Kidney (tissue), 14 donors: ENCODE measurements around the gene WNT7B. TPM values are rescaled to one million over a fixed set of nuclear protein-coding genes. Genes with fewer than 3 reads are reported as not detected.

ENCODE experiments used
- DNase-seq, 5 donors: peaks; one replicate each; pipeline ENCODE4 v3.0.0-alpha.2; 2013 to 2020
- FAIRE-seq: peaks from 2 replicates; lab custom pipeline; 2012; peaks lifted over from hg19 to GRCh38; lab: Jason Lieb, UNC
- H3K27ac ChIP-seq, 2 donors: one replicate each; pipeline ENCODE4 v1.7.0; 2013; ENCODE audit warnings: low read depth in 2 of 2, low read length in 2 of 2, inconsistent platforms in 1 of 2
- H3K27me3 ChIP-seq: one replicate; pipeline ENCODE4 v1.7.1; 2013; ENCODE audit warnings: low read length, inconsistent platforms; ENCODE audit not compliant: control insufficient read depth, insufficient read depth
- H3K36me3 ChIP-seq, 3 donors: one replicate each; pipeline versions ENCODE4 v1.7.0 to v1.7.1; 2013; ENCODE audit warnings: low read length in 3 of 3, control low read depth in 1 of 3, inconsistent platforms in 1 of 3; ENCODE audit not compliant: insufficient read depth in 3 of 3, control insufficient read depth in 2 of 3
- H3K4me1 ChIP-seq, 3 donors: one replicate each; pipeline versions ENCODE4 v1.7.0 to v1.7.1; 2013; ENCODE audit warnings: low read length in 3 of 3, inconsistent platforms in 1 of 3, low read depth in 1 of 3; ENCODE audit not compliant: control insufficient read depth in 2 of 3, insufficient read depth in 2 of 3
- H3K4me3 ChIP-seq, 3 donors: one replicate each; pipeline versions ENCODE4 v1.7.0 to v1.8.1; 2013; ENCODE audit warnings: low read length in 3 of 3, control low read depth in 1 of 3, inconsistent platforms in 1 of 3
- H3K9ac ChIP-seq, 3 donors: one replicate each; pipeline versions ENCODE4 v1.7.0 to v1.7.1; 2013; ENCODE audit warnings: low read length in 3 of 3, control low read depth in 1 of 3, inconsistent platforms in 1 of 3
- H3K9me3 ChIP-seq, 3 donors: one replicate each; pipeline versions ENCODE4 v1.7.0 to v1.7.1; 2013; ENCODE audit warnings: low read length in 3 of 3, control low read depth in 1 of 3, inconsistent platforms in 1 of 3; ENCODE audit not compliant: control insufficient read depth in 2 of 3, insufficient read depth in 1 of 3
- CTCF ChIP-seq: IDR thresholded peaks from 3 replicates; pipeline ENCODE4 v1.5.1; 2012; ENCODE audit warnings: mild to moderate bottlenecking, moderate library complexity, borderline replicate concordance; ENCODE audit not compliant: insufficient read depth; ENCODE audit errors: extremely low read depth
- intact Hi-C: fragments of 100-400 bp; cut with DNase I; formaldehyde crosslinking; loops from one replicate; pipeline ENCODE4 v1.11.1; 2022
- polyA plus RNA-seq: library from polyadenylated mRNA; stranded (reverse); fragments of 350-450 nt; fragmentation: Illumina TruSeq; extraction: RNeasy Lipid Tissue Mini Kit (QIAGEN cat#74804); gene quantifications from one replicate; pipeline ENCODE4 v1.2.3, GENCODE V29; 2014; ENCODE audit warnings: low read depth, low replicate concordance; ENCODE audit not compliant: insufficient read depth
- total RNA-seq: library from RNA; stranded (reverse); fragmentation: NEBNext Ultra II Directional; extraction: Animal tissue kit (Norgen Biotek cat#: 25700); gene quantifications from one replicate; pipeline ENCODE4 v1.2.1, GENCODE V29; 2021
- donor health status: control.
- donor health status: control.
- donor health status: control.
- donor health status: control.
- donor health status: control.
- donor health status: DM: yes; HTN: yes; CAD: no.
- donor health status: Normal renal cell carcinoma (clear cell type).

The WNT7B gene
- total and polyA plus RNA-seq, 2 donors from 2014 or later, result 1.6 to 2.4 TPM

DNA sequence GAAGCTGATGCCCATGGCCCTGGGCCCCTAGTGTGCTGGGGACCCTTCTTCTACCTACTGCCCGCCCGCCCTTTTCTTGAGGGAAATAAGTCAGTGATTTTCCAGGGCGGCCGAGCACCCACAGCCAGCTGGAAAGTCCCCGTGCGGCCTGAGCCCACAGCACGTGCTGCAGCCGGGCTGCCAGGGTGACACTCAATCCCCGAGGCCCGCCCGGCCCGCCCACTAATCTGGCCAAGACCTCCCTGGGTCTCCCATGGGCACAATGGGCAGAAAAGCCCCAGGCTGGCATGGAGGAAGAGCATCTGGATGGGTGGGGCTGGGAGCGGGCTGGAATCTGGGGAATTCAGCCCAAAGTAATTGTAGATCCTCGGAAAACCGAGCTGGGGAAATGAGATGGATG, 24.8 kb downstream of the WNT7B start:
- TF ChIP-seq CTCF, result no peak

DNA sequence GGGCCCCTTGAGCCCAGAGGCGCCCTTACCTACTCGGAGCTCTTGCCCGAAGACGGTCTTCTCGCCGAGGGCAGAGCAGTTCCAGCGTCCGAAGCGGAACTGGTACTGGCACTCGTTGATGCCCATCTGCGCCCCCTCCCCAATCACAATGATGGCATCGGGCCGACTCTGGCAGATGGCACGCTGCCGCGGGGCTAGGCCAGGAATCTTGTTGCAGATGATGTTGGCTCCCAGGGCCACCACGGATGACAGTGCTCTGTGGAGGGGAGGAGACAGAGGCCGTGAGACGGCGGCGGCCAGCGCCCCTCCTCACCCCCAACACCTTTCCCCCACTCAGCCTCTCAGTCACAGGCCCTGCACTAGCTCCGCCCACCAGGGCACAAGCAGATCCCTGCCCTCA, 27.1 kb downstream of the WNT7B start:
- H3K9ac ChIP-seq, result no peak overlapping the region
- FAIRE-seq (no peak), DNase-seq (no peak)
- H3K27ac ChIP-seq, result no peak overlapping the region
- H3K9me3 ChIP-seq, result no peaks in the 10 kb centered on the region
- H3K27me3 ChIP-seq, result no peaks in the 10 kb centered on the region
- TF ChIP-seq CTCF, result no peak
- H3K36me3 ChIP-seq, result no peaks in the 10 kb centered on the region
- no peak overlapping the region for H3K4me3 ChIP-seq
- intact Hi-C loops, result no loop called here
- H3K4me1 ChIP-seq, result no peaks in the 10 kb centered on the region

More for the DNA sequence above, 24.8 kb downstream of the WNT7B start:
- DNase-seq, result no peak
- no peaks in the 10 kb centered on the region for H3K4me1 ChIP-seq
- H3K4me3 ChIP-seq, result no peak overlapping the region
- no peaks in the 10 kb centered on the region for H3K9me3 ChIP-seq
- intact Hi-C loops, result no loop called here
- no peak for FAIRE-seq
- H3K36me3 ChIP-seq, result no peaks in the 10 kb centered on the region
- no peaks in the 10 kb centered on the region for H3K27me3 ChIP-seq
- no peak overlapping the region for H3K9ac ChIP-seq
- H3K27ac ChIP-seq, result no peak overlapping the region

GRCh38 chr22:45949258-45949870, 27.6 kb downstream of the WNT7B start:
- TF ChIP-seq CTCF, result no peak
- FAIRE-seq (no peak), DNase-seq (no peak)
- Histone ChIP-seq H3K4me3 (no peak overlapping the region), H3K9ac (no peak overlapping the region), H3K9me3 (no peaks in the 10 kb centered on the region), H3K27ac (no peak overlapping the region), H3K4me1 (no peaks in the 10 kb centered on the region), H3K36me3 (no peaks in the 10 kb centered on the region), H3K27me3 (no peaks in the 10 kb centered on the region)
- intact Hi-C loops, result no loop called here
